Stimulated activated CD4-positive, alpha-beta T cell treated with anti-CD3 and anti-CD28 coated beads, Interleukin-1b, Interleukin-23, amount 100 ng/mL, for 48 hours (primary cell): Measurements from ENCODE around the gene SLC35B2.

Experiments
- DNase-seq: peaks from one replicate; pipeline ENCODE4 v3.0.0-alpha.2; 2020

Gene SLC35B2

DNA sequence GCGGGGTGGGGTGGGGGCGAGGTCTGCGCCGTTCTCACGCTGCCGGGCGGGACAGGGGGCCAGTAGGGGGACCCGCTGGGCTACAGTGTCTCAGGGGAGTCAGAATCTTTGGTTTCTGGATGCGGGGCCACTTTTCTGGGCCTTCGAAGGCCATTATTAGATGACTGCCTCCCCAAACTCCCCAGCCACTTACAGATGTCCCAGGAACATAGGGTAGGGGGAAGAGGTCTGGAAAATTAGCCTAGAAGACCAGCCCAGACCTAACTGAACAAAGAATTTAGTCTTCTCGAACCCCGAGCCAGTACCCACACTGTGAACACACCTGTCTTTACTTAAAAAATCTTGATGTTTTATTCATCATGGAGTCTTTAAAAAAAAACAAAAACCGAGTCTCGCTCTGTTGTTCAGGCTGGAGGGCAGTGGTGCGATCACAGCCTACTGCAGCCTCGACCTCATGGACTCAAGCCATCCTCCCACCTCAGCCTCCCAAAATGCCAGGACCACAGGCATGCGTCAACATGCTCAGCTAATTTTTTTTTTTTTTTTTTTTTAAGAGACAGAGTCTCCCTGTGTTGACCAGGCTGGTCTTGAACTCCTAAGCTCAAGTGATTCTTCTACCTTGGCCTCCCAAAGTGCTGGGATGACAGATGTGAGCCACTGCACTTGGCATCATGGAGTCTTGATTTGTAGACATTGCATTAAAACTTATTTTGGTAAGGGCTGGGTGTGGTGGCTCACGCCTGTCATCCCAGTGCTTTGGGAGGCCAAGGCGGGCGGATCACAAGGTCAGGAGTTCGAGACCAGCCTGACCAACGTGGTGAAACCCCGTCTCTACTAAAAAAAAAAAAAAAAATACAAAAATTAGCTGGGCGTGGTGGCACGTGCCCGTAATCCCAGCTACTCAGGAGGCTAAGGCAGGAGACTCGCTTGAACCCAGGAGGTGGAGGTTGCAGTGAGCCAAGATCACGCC is 37.2 kb downstream of the SLC35B2 start:
- no peak for DNase-seq

DNA sequence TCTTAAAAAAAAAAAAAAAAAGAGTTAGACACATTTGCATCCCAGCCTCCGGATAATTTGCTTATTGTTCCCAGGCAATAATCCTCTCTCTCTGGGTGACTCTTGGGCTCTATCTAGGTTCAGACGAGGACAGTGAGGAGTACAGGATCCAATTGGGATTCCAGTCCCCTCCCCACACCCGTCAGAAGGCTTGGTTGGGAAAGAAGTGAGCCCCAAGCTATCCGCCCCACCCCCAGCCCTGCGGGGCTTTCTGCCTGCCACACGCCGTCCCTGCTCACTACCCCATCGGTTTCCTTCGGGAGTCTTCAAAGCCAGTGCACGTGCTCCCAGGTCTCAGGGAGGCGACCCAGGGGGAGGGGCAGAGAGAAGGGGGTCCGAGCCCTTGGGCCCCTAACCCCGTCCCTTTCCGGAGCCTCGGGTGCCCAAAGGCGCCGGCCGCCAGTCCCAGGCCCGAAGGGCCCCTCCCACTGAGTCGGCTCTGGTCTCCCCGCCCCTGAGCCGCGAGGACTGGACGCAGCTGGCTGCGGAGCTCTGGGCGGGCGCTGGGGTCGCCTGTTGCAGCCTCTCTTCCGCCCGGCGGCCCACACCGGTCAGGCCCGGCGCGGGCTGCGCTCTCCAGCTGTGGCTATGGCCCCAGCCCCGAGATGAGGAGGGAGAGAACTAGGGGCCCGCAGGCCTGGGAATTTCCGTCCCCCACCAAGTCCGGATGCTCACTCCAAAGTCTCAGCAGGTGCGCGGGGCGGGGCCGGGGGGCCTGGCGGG is 38.1 kb downstream of the SLC35B2 start:
- DNase-seq, result no peak

DNA sequence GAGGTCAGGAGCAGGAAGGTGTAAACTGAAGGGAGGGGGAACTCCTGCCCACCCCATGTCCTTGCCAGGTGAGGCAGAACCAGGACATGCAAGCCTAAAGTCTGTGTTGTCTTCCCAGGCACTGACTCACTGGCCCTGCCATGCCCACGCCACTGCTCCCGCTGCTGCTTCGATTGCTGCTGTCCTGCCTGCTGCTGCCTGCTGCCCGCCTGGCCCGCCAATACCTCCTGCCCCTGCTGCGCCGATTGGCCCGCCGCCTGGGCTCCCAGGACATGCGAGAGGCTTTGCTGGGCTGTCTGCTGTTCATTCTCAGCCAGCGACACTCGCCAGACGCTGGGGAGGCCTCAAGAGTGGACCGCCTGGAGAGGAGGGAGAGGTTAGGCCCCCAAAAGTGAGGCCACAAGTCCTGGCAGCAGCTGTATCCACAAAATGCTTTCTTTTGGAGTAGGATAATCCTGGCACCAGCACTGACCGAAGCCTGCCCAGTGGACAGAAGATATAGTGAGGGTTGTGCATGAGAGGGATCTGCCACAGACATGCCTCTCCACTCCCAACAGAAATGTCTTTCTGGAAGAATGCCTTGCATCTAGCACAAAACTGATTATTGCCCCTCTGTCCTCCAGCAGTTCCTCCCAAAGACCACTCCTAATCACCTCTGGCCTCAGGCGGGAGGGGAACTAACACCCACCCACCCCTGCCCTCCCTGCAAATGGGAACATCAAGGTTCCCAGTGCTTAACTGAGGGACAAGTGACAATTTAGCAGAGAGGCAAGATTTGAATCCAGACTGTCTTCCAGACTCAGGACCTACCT is 39.8 kb downstream of the SLC35B2 start:
- no peak for DNase-seq

DNA sequence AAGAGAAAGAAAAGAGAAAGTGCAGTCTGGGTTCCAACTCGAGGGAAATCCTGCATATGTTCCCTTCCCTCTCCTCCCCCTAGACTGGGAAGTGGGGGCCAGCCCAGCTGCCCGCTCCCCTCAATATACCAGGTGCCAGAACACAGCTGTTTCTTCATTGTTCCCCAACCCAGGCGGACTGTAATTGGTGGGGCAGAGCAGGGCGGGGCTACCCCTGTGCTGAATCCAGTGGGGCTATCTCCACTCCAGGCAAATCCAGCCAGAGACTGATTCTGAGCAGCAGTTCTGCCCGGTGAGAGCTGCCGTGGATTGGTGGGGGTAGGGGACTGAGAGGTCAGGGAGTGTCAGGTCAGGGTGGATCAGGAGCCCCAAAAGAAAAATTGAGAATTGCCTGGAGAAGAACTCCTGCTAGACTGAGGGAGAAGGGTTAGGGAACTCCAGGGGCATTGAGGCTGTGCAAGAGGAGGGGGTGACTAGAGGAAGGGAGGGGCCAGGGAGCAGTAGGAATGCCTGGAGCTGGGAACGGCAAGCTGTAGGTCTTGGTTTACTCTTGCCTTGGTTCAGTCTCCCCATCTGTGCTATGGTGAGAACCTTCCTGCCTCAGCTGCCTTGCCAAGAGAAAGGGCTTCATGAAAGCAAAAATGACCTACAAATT is 40.5 kb downstream of the SLC35B2 start, which contains the start of gene MYMX:
MYMX (plus strand) TSS at position 250 of the 655 bp plus-strand sequence. CDS start 546 bp downstream, outside the sequence.
- no peak for DNase-seq

DNA sequence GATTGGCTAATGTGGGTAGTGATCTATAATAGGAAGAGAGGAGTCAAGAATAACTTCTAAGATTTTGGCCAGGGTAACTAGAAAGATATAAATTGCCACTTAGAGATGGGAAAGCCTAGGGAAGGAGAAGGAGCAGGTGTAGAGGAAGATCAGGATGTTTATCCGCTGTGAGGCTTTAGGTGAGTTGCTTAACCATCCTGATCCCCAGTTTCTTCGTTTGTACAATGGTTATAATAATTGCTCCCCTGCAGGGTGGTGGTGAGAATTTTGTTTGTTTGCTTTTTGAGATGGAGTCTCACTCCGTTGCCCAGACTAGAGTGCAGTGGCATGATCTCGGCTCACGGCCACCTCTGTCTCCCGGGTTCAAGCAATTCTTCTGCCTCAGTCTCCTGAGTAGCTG is 43.0 kb downstream of the SLC35B2 start:
- no peak for DNase-seq

DNA sequence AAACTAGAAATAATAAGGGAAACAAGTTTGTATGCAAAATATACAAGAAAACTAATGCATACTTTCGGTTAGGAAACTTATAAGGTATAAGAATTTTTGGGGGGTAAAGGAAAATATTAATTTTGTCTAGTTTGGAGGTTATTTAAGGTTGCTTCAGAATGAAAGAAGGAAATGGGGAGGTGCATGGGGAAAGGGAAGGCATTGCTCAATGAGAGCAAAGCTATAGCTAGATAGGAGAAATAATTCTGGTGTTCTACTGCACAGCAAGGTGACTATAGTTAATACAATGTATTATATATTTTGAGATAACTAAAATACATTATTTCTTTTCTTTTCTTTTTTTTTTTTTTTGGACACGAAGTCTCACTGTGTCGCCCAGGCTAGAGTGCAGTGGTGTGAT is 46.0 kb downstream of the SLC35B2 start:
- no peak for DNase-seq

DNA sequence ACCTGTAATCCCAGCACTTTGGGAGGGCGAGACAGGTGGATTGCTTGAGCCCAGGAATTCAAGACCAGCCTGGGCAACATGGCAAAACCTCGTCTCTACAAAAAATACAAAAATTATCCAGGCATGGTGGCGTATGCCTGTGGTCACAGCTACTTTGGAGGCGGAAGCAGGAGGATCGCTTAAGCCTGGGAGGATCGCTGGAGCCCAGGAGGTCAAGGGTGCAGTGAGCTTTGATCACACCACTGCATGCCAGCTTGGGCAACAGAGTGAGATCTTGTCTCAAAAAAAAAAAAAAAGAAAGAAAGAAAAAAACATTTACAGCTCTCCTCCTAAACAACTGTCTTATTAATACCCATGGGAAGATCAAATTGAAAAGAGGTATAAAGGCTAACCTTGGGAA is 49.4 kb downstream of the SLC35B2 start:
- no peak for DNase-seq
